ENCODE data around the gene PPP6C.
"Not testable (repeated sequence)": the region's sequence is repeated elsewhere in the genome, so short reads cannot be mapped to it uniquely, and the experiment has no call there.

Gene PPP6C

DNA sequence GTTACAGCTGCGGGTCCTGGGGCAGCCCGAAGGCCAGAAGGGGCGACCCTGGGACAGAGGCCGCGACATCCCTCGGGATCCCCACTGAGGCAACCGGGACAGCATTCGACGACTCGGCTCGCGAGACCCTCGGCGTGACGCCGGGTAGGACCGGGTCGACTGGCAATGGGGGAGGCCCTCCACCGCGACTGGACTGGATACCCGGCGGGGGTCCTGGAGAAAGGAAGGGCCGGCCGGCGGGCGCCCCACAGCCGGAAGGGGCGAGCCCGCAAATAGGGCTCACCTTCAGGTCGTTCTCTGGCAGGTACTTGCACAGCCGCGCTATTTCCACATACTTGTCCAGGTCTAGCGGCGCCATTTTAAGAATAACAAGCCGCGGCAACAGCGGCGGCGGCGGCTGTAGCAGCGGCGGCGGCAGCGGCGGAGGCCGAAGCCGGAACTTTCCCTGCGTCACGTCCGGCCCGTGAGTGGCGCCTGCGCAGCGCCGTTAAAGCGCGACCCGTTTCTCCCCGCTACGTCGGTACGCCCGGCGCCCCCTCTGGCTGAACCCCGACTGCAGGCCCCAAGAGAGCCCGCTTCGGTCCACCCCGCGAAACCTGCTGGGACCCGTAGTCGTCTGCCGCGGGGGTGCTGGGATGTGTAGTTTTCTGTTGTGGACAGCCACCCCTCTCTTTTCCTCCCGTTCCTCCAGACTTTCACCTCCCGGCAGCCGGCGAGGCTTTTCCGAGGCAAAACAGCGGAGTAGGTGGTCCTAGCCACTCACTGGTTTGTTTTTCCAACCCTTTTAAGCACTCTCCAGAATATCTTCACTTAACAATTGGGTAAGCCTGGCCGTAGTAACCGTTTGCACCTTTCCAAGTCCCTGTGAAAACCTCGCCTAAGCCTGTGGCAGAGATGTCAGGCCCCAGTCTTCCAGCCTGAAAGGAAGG lies at the start of gene PPP6C:
PPP6C (minus strand) TSS at position 443 of the 929 bp plus-strand sequence; CDS start at position 358, 85 bp downstream.
- Histone ChIP-seq H3K4me3 (ENCODE audit: low read depth, low read length) (peak within 1 kb of the TSS; percentile 90), H3K27ac (ENCODE audit: low read depth, low read length) (peak within 1 kb of the TSS; percentile 81), H3K36me3 (ENCODE audit: control insufficient read depth, insufficient read depth, low read length) (no peaks in the 10 kb centered on the region), H3K27me3 (ENCODE audit: control insufficient read depth, insufficient read depth, low read length) (no peaks in the 10 kb centered on the region), H3K9ac (ENCODE audit: low read length) (peak within 1 kb of the TSS; percentile 81), H3K4me1 (ENCODE audit: control insufficient read depth, insufficient read depth, low read length) (peaks cover 4% of the 10 kb centered on the region; the same call in 1 of the 2 replicates), H3K9me3 (ENCODE audit: control insufficient read depth, insufficient read depth, low read depth, low read length) (no peaks in the 10 kb centered on the region)

DNA sequence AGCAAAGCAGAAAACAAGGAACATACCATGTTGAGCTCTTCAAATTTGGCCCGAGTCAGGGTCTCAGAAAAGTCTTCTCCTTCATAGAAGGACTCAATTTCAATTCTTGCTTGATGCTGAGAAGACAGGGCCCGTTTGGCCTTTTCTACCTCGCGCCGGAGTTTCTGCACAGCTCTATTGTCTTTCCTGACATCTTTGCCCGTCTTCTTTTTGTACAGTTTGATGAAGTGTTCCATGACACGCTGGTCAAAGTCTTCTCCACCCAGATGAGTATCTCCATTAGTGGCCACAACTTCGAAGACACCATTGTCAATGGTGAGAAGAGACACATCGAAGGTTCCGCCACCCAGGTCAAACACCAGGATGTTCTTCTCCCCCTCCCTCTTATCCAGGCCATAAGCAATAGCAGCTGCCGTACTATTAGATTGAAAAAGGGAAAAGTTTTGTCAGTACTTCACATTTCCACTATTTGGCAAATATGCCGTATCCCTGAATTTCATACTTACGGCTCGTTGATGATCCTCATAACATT lies 49.4 kb upstream of the PPP6C start:
- Histone ChIP-seq H3K27me3 (ENCODE audit: control insufficient read depth, insufficient read depth, low read length) (no peaks in the 10 kb centered on the region), H3K4me3 (ENCODE audit: low read depth, low read length) (peak overlapping the region; percentile 20; the same call in 1 of the 2 replicates), H3K36me3 (ENCODE audit: control insufficient read depth, insufficient read depth, low read length) (peaks cover 66% of the 10 kb centered on the region), H3K9ac (ENCODE audit: low read length) (no peak overlapping the region), H3K27ac (ENCODE audit: low read depth, low read length) (no peak overlapping the region), H3K9me3 (ENCODE audit: control insufficient read depth, insufficient read depth, low read depth, low read length) (no peaks in the 10 kb centered on the region), H3K4me1 (ENCODE audit: control insufficient read depth, insufficient read depth, low read length) (peaks cover 4% of the 10 kb centered on the region; the same call in 1 of the 2 replicates)

DNA sequence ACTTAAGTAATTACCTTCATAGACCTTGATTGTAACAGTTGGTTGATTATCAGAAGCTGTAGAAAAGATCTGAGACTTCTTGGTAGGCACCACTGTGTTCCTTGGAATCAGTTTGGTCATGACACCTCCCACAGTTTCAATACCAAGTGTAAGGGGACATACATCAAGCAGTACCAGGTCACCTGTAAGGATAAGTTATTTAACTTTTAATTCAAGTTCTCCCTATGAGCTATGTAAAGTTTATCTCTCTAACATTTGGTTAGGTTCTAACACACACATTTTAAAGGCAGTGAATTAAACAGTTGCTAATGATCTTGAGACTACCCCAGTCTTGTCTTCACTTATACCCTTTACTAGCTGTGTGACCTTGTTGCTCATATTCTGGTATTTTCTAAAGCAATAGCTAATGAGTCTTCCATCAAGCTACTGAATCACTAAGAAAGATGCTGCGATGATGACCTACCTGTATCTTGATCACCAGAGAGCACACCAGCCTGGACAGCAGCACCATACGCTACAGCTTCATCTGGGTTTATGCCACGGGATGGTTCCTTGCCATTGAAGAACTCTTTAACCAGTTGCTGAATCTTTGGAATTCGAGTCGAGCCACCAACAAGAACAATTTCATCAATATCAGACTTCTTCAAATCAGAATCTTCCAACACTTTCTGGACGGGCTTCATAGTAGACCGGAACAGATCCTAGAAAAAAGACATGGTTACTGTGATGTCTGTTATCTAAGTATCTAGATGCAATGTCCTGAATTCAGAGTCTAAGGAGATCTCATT lies 48.7 kb upstream of the PPP6C start:
- Histone ChIP-seq H3K4me1 (ENCODE audit: control insufficient read depth, insufficient read depth, low read length) (peaks cover 4% of the 10 kb centered on the region; the same call in 1 of the 2 replicates), H3K27ac (ENCODE audit: low read depth, low read length) (no peak overlapping the region), H3K9ac (ENCODE audit: low read length) (no peak overlapping the region), H3K36me3 (ENCODE audit: control insufficient read depth, insufficient read depth, low read length) (peaks cover 72% of the 10 kb centered on the region), H3K27me3 (ENCODE audit: control insufficient read depth, insufficient read depth, low read length) (no peaks in the 10 kb centered on the region), H3K4me3 (ENCODE audit: low read depth, low read length) (peak overlapping the region; percentile 20; the same call in 1 of the 2 replicates), H3K9me3 (ENCODE audit: control insufficient read depth, insufficient read depth, low read depth, low read length) (no peaks in the 10 kb centered on the region)

DNA sequence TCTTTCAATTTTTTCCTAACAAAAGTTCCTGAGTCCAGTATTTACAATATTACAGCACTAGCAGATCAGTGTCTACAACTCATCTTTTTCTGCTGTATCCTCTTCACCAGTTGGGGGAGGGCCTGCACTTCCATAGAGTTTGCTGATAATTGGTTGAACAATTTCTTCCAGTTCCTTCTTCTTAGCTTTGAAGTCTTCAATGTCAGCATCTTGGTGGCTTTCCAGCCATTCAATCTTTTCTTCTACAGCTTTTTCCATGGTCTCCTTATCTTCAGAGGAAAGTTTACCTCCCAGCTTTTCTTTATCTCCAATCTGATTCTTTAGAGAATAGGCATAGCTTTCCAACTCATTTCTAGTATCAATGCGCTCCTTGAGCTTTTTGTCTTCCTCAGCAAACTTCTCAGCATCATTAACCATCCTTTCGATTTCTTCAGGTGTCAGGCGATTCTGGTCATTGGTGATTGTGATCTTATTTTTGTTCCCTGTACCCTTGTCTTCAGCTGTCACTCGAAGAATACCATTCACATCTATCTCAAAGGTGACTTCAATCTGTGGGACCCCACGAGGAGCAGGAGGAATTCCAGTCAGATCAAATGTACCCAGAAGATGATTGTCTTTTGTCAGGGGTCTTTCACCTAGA lies 47.0 kb upstream of the PPP6C start:
- not testable (repeated sequence) for H3K9ac ChIP-seq (ENCODE audit: low read length); H3K27me3 ChIP-seq (ENCODE audit: control insufficient read depth, insufficient read depth, low read length); H3K4me1 ChIP-seq (ENCODE audit: control insufficient read depth, insufficient read depth, low read length); H3K9me3 ChIP-seq (ENCODE audit: control insufficient read depth, insufficient read depth, low read depth, low read length); H3K4me3 ChIP-seq (ENCODE audit: low read depth, low read length); H3K27ac ChIP-seq (ENCODE audit: low read depth, low read length)
- peaks cover 76% of the 10 kb centered on the region for H3K36me3 ChIP-seq (ENCODE audit: control insufficient read depth, insufficient read depth, low read length)

DNA sequence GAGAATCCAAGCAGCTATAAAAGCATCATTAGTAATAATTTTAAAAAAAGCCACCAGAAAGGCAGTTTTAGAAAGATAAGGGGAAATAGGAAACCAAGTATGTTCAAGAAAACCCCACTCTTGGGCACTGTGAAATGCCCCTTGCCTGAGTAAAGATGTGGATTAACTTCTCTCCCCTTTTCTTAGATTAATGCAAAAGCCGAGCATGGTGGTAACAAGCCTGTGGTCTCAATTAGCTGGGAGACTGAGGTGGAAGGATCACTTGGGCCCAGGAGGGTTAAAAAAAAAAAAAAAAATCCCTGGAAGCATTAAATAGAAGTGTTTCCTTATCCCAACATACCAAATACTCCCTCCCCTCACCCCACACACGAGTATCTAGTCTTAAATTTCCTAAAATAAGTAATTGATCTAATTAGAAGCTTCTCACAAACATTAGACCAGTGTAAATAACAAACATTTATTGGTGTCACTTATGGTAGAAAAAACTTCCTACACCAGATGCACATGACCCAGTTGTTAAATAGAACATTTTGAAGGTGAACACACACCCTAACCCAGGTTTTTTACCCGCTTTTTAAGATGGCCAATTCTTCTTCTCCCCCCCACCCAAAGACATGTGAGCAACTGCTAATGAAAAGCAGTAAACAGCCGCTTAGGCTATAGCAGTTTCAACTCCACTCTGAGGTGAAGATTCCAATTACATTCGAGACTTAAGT lies 46.4 kb upstream of the PPP6C start:
- H3K27ac ChIP-seq (ENCODE audit: low read depth, low read length) = no peak overlapping the region
- peaks cover 4% of the 10 kb centered on the region; the same call in 1 of the 2 replicates for H3K4me1 ChIP-seq (ENCODE audit: control insufficient read depth, insufficient read depth, low read length)
- no peak overlapping the region for H3K9ac ChIP-seq (ENCODE audit: low read length)
- H3K4me3 ChIP-seq (ENCODE audit: low read depth, low read length) = no peak overlapping the region
- no peaks in the 10 kb centered on the region for H3K27me3 ChIP-seq (ENCODE audit: control insufficient read depth, insufficient read depth, low read length)
- H3K36me3 ChIP-seq (ENCODE audit: control insufficient read depth, insufficient read depth, low read length) = peaks cover 75% of the 10 kb centered on the region
- no peaks in the 10 kb centered on the region for H3K9me3 ChIP-seq (ENCODE audit: control insufficient read depth, insufficient read depth, low read depth, low read length)

DNA sequence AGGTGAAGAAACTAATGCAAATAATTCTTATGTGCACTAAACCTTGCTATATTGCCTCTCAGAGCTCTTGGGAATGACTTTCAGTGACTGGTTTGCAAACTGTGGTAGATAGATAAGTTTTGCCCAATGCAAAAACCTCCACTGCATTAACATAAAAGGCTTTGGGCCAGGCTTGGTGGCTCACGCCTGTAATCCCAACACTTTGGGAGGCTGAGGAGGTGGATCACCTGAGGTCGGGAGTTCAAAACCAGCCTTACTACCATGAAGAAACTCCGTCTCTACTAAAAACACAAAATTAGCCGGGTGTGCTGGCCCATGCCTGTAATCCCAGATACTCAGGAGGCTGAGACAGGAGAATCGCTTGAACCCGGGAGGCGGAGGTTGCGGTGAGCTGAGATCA lies 44.5 kb upstream of the PPP6C start:
- not testable (repeated sequence) for H3K9ac ChIP-seq (ENCODE audit: low read length); H3K4me3 ChIP-seq (ENCODE audit: low read depth, low read length); H3K27me3 ChIP-seq (ENCODE audit: control insufficient read depth, insufficient read depth, low read length); H3K9me3 ChIP-seq (ENCODE audit: control insufficient read depth, insufficient read depth, low read depth, low read length); H3K27ac ChIP-seq (ENCODE audit: low read depth, low read length); H3K4me1 ChIP-seq (ENCODE audit: control insufficient read depth, insufficient read depth, low read length)
- peaks cover 65% of the 10 kb centered on the region for H3K36me3 ChIP-seq (ENCODE audit: control insufficient read depth, insufficient read depth, low read length)

DNA sequence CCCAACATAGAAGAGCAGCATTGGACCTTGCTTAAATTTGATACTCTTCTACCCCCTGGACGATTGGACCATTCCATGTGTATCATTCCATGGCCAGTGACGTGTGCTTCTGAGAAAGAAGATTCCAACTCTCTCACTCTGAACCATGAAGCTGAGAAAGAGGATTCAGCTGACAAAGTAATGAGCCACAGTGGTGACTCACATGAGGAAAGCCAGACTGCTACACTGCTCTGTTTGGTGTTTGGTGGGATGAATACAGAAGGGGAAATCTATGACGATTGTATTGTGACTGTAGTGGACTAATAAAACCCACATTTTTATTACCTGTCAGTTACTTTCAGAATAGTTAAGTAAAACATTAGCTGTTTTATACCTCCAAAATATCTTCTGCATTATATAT lies 44.1 kb upstream of the PPP6C start:
- Histone ChIP-seq H3K9ac (ENCODE audit: low read length) (no peak overlapping the region), H3K27me3 (ENCODE audit: control insufficient read depth, insufficient read depth, low read length) (no peaks in the 10 kb centered on the region), H3K27ac (ENCODE audit: low read depth, low read length) (no peak overlapping the region), H3K9me3 (ENCODE audit: control insufficient read depth, insufficient read depth, low read depth, low read length) (no peaks in the 10 kb centered on the region), H3K4me1 (ENCODE audit: control insufficient read depth, insufficient read depth, low read length) (peaks cover 4% of the 10 kb centered on the region; the same call in 1 of the 2 replicates), H3K4me3 (ENCODE audit: low read depth, low read length) (no peak overlapping the region), H3K36me3 (ENCODE audit: control insufficient read depth, insufficient read depth, low read length) (peaks cover 61% of the 10 kb centered on the region)

DNA sequence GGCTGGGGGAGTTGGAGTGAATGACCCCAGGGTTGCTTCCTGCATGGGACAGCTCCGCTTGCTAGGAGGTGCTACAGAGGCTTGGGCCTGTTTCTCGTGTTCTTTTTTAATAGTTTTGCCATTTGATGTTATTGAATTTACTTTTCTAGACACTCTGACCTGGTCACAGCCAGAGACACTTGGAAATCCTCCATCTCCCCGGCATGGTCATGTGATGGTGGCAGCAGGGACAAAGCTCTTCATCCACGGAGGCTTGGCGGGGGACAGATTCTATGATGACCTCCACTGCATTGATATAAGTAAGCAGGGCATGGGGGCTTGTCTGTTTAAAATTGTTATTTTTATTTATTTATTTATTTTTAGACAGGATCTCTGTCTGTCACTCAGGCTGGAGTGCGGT lies 38.2 kb upstream of the PPP6C start:
- no peaks in the 10 kb centered on the region for H3K9me3 ChIP-seq (ENCODE audit: control insufficient read depth, insufficient read depth, low read depth, low read length)
- peaks cover 20% of the 10 kb centered on the region for H3K36me3 ChIP-seq (ENCODE audit: control insufficient read depth, insufficient read depth, low read length)
- H3K27ac ChIP-seq (ENCODE audit: low read depth, low read length) = no peak overlapping the region
- no peak overlapping the region for H3K4me3 ChIP-seq (ENCODE audit: low read depth, low read length)
- no peak overlapping the region for H3K9ac ChIP-seq (ENCODE audit: low read length)
- H3K4me1 ChIP-seq (ENCODE audit: control insufficient read depth, insufficient read depth, low read length) = no peaks in the 10 kb centered on the region
- H3K27me3 ChIP-seq (ENCODE audit: control insufficient read depth, insufficient read depth, low read length) = no peaks in the 10 kb centered on the region

DNA sequence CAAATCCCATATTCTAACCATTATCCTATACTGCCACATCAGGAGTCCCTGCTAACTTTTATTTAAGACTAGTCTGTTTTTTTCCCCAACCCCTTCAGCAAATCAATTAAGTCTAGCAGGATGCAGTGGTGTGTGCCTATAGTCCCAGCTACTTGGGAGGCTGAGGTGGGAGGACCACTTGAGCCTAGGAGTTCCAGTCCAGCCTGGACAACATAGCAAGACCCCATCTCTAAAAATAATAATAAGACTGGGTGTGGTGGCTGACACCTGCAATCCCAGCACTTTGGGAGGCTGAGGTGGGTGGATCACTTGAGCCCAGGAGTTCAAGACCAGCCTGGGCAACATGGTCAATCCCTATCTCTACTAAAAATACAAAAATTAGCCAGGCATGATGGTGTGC lies 35.3 kb upstream of the PPP6C start:
- H3K27ac ChIP-seq (ENCODE audit: low read depth, low read length); H3K9me3 ChIP-seq (ENCODE audit: control insufficient read depth, insufficient read depth, low read depth, low read length); H3K4me1 ChIP-seq (ENCODE audit: control insufficient read depth, insufficient read depth, low read length); H3K4me3 ChIP-seq (ENCODE audit: low read depth, low read length); H3K9ac ChIP-seq (ENCODE audit: low read length); H3K27me3 ChIP-seq (ENCODE audit: control insufficient read depth, insufficient read depth, low read length): not testable (repeated sequence)
- peaks cover 23% of the 10 kb centered on the region for H3K36me3 ChIP-seq (ENCODE audit: control insufficient read depth, insufficient read depth, low read length)

DNA sequence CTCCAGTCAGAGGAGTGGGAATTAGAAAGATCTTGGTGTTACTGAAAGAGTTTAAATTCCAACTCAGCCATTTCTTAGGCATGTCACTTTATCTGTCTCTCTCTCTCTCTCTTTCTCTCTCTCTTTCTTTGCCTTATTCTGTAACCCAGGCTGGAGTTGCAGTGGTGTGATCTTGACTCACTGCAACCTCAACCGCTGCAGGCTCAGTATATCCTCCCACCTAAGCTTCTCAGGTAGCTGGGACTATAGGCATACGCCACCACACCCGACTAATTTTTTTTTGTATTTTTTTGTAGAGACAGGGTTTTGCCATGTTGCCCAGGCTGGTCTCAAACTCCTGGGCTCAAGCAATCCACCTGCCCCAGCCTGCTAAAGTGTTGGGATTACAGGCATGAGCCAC lies 29.0 kb upstream of the PPP6C start:
- Histone ChIP-seq H3K27me3 (ENCODE audit: control insufficient read depth, insufficient read depth, low read length) (no peaks in the 10 kb centered on the region), H3K36me3 (ENCODE audit: control insufficient read depth, insufficient read depth, low read length) (peaks cover 19% of the 10 kb centered on the region), H3K4me1 (ENCODE audit: control insufficient read depth, insufficient read depth, low read length) (no peaks in the 10 kb centered on the region), H3K4me3 (ENCODE audit: low read depth, low read length) (no peak overlapping the region), H3K27ac (ENCODE audit: low read depth, low read length) (no peak overlapping the region), H3K9ac (ENCODE audit: low read length) (no peak overlapping the region), H3K9me3 (ENCODE audit: control insufficient read depth, insufficient read depth, low read depth, low read length) (no peaks in the 10 kb centered on the region)
